BLaER1 treated with 17β-estradiol and CSF1 and Interleukin-3, amounts not matched to agents 10 nM and 100 nM (cell line): ENCODE measurements around the gene RHBDF2.
"Not testable (repeated sequence)": the region's sequence is repeated elsewhere in the genome, so short reads cannot be mapped to it uniquely, and the experiment has no call there.

Experiments used
- H3K27ac ChIP-seq, 11 experiments: shearing (Covaris generic); formaldehyde crosslinking; 2 replicates each; pipeline ENCODE4 v1.8.1; 2022
- H3K27me3 ChIP-seq, 11 experiments: shearing (Covaris generic); formaldehyde crosslinking; 2 replicates each; pipeline ENCODE4 v1.8.1; 2022
- H3K36me3 ChIP-seq, 11 experiments: shearing (Covaris generic); formaldehyde crosslinking; 2 replicates each; pipeline ENCODE4 v1.8.1; 2022
- H3K4me1 ChIP-seq, 10 experiments: shearing (Covaris generic); formaldehyde crosslinking; 2 replicates each; pipeline ENCODE4 v1.8.1; 2022
- H3K4me2 ChIP-seq, 11 experiments: shearing (Covaris generic); formaldehyde crosslinking; 2 replicates each; pipeline ENCODE4 v1.8.1; 2022
- H3K4me3 ChIP-seq, 10 experiments: shearing (Covaris generic); formaldehyde crosslinking; 2 replicates each; pipeline ENCODE4 v1.8.1; 2022
- H3K9ac ChIP-seq, 11 experiments: shearing (Covaris generic); formaldehyde crosslinking; 2 replicates each; pipeline ENCODE4 v1.8.1; 2022
- H3K9me3 ChIP-seq, 11 experiments: shearing (Covaris generic); formaldehyde crosslinking; replicated peaks in 1 of 11; 2 replicates each; pipeline ENCODE4 v1.8.1; 2022
- H4K20me1 ChIP-seq, 11 experiments: shearing (Covaris generic); formaldehyde crosslinking; 2 replicates each; pipeline ENCODE4 v1.8.1; 2022
- Cebpa-rat ChIP-seq, 11 experiments: shearing (Covaris generic); IDR thresholded peaks; 2 replicates each; pipeline ENCODE4 v1.8.1; 2022

The RHBDF2 gene

GRCh38 chr17:76530095-76530723 lies 29.0 kb upstream of the RHBDF2 start:
- 0 out of 22 replicates have a peak, but pooled peaks cover 0 to 9% (median 0%) of the 10 kb centered on the region in 11 experiments for H3K27me3 ChIP-seq
- no peaks in the 10 kb centered on the region for H4K20me1 ChIP-seq
- H3K4me3 ChIP-seq = peak overlapping the region in 1 of 10 experiments; percentile 5; a peak in 4 of 20 replicates
- peak overlapping the region; percentile 65 to 87 (median 73) for H3K9ac ChIP-seq
- TF ChIP-seq Cebpa-rat (IDR thresholded peaks at IDR 0.05) = no peak
- H3K36me3 ChIP-seq = no peaks in the 10 kb centered on the region
- H3K4me2 ChIP-seq = peak overlapping the region; percentile 79 to 99 (median 93)
- H3K9me3 ChIP-seq = no peaks in the 10 kb centered on the region
- H3K27ac ChIP-seq = peak overlapping the region; percentile 77 to 95 (median 83)
- H3K4me1 ChIP-seq = peaks cover 58 to 94% (median 86%) of the 10 kb centered on the region in 10 experiments

DNA sequence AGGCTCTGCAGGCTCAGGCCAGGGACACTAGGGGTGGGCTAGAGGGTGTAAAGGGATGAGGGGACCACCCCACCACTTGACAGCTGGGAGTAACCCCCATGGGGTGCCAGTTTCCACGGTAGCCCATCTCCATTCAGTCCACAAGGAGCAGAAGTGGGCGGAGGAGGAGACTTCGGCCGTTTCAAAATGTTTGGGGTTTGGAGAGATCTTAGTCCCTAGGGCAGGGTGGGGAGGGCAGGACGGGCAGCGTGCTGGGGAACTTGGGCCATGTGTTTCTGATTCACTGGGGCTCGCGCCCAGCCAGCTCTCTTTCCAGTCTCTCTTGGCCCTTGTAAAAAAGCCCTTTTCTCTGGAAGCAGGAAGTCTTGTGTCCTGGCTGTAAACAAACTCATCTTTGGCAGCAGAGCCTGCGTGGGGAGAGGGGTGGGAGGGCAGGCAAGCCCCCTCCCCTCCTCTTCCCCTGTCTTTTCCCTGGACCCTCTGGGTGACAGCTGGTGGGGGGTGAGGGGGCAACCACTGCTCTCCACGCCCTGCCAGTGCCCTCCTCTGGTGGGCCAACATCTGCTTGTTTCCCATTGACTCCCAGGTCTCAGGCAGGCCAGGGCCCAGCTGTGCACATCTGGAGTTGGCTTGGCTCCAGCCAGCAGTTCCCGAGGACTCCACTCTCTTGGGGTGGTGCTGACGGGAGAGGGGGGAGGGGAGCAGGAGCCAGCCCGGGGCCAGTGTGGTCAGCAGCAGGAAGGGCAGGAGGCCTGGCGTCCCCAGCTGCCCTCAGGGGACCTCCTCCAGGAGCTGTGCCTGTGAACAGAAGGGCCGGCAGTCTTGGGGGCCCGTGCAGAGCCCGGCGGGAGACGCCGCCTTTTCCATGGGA lies 28.2 kb upstream of the RHBDF2 start:
- H3K27ac ChIP-seq = peak overlapping the region; percentile 77 to 95 (median 83)
- peak overlapping the region; percentile 79 to 99 (median 93) for H3K4me2 ChIP-seq
- no peaks in the 10 kb centered on the region for H3K9me3 ChIP-seq
- no peaks in the 10 kb centered on the region for H3K36me3 ChIP-seq
- H3K9ac ChIP-seq = peak overlapping the region; percentile 65 to 87 (median 73)
- 0 out of 22 replicates have a peak, but pooled peaks cover 0 to 9% (median 0%) of the 10 kb centered on the region in 11 experiments for H3K27me3 ChIP-seq
- H3K4me3 ChIP-seq = peak overlapping the region in 1 of 10 experiments; percentile 5; a peak in 2 of 20 replicates
- no peak for TF ChIP-seq Cebpa-rat (IDR thresholded peaks at IDR 0.05)
- peaks cover 58 to 94% (median 86%) of the 10 kb centered on the region in 10 experiments for H3K4me1 ChIP-seq
- no peaks in the 10 kb centered on the region for H4K20me1 ChIP-seq

DNA sequence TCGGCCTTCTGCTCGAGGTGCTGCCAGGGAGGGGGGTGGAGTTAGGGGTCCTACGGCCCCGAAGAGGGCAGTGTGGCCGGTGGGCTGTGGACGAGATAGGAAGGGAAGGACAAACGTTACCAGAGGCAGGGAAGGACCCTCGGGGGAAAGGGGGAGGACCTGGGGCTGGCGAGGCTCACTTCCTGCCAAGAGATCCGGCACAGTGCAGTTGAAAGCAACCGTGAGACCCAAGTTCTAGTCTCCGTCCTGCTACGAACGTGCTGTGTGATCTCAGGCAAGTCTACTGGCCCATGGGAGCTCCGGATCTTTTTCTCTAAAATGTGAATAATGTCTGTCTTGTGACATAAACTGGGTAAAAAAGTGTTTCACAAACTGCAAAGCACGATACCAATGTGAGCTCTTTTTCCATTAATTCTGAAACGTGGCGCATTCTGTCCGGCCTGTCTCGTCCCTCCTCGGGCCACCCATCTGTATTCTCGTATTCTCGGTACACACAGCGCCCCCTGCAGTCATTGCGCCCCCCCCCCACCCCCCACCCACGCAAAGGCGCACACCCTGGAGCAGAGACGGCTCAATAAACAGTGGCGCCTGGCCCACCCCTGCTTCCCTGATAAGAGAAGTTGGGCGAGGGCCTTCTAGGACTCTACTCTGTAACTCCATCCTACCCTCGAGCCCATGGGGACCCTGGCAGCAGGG lies 27.5 kb upstream of the RHBDF2 start:
- peaks cover 0 to 10% (median 0%) of the 10 kb centered on the region in 11 experiments; a peak in 1 of 22 replicates for H3K27me3 ChIP-seq
- peaks cover 60 to 98% (median 88%) of the 10 kb centered on the region in 10 experiments for H3K4me1 ChIP-seq
- H3K9me3 ChIP-seq = no peaks in the 10 kb centered on the region
- peak overlapping the region; percentile 9 to 54 (median 34); a peak in 14 of 20 replicates for H3K4me3 ChIP-seq
- H3K9ac ChIP-seq = peak overlapping the region; percentile 65 to 87 (median 73)
- H3K4me2 ChIP-seq = peak overlapping the region; percentile 79 to 99 (median 93)
- no peak for TF ChIP-seq Cebpa-rat (IDR thresholded peaks at IDR 0.05)
- no peaks in the 10 kb centered on the region for H3K36me3 ChIP-seq
- H4K20me1 ChIP-seq = no peaks in the 10 kb centered on the region
- peak overlapping the region; percentile 77 to 95 (median 83) for H3K27ac ChIP-seq

DNA sequence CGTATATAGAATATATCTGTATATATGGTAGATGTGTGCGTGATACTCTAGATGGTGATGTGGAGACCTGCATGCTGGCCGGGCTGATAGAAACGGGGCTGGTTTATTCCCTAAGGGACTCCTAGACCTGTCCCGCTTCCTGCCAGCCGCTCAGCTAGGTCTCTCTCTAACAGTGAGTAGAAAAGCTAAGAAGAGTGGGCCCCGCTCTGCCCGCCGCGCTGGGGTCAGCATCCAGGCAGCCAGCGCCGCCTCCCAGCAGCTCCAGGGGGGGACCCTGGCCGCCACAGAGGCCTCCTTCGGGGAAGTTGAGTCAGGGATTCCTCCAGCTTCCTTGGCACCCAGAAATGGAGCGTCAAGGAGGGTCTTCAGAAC lies 26.9 kb upstream of the RHBDF2 start:
- H3K36me3 ChIP-seq = no peaks in the 10 kb centered on the region
- no peak for TF ChIP-seq Cebpa-rat (IDR thresholded peaks at IDR 0.05)
- H4K20me1 ChIP-seq = no peaks in the 10 kb centered on the region
- H3K4me1 ChIP-seq = peaks cover 60 to 100% (median 94%) of the 10 kb centered on the region in 10 experiments
- peaks cover 0 to 15% (median 0%) of the 10 kb centered on the region in 11 experiments; a peak in 2 of 22 replicates for H3K27me3 ChIP-seq
- H3K27ac ChIP-seq = peak overlapping the region; percentile 77 to 95 (median 83)
- peak overlapping the region; percentile 67 to 99 (median 93) for H3K4me2 ChIP-seq
- peak overlapping the region; percentile 56 to 87 (median 73) for H3K9ac ChIP-seq
- peak overlapping the region; percentile 11 to 54 (median 34); a peak in 14 of 20 replicates for H3K4me3 ChIP-seq
- no peaks in the 10 kb centered on the region for H3K9me3 ChIP-seq

- Histone ChIP-seq H3K4me1 (peaks cover 65 to 100% (median 98%) of the 10 kb centered on the region in 10 experiments), H3K36me3 (no peaks in the 10 kb centered on the region), H3K4me3 (peak overlapping the region in 8 of 10 experiments; percentile 11 to 54 (median 30); a peak in 9 of 20 replicates), H3K27ac (peak overlapping the region in 7 of 11 experiments; percentile 77 to 95 (median 82); a peak in 12 of 22 replicates), H3K27me3 (peaks cover 0 to 15% (median 0%) of the 10 kb centered on the region in 11 experiments; a peak in 2 of 22 replicates), H3K4me2 (peak overlapping the region; percentile 67 to 99 (median 93)), H3K9ac (peak overlapping the region in 9 of 11 experiments; percentile 2 to 87 (median 56); a peak in 14 of 22 replicates), H4K20me1 (no peaks in the 10 kb centered on the region), H3K9me3 (no peaks in the 10 kb centered on the region)
- no peak for TF ChIP-seq Cebpa-rat (IDR thresholded peaks at IDR 0.05)
These were observed 26.3 kb upstream of the RHBDF2 start for GRCh38 chr17:76527430-76528111.

DNA sequence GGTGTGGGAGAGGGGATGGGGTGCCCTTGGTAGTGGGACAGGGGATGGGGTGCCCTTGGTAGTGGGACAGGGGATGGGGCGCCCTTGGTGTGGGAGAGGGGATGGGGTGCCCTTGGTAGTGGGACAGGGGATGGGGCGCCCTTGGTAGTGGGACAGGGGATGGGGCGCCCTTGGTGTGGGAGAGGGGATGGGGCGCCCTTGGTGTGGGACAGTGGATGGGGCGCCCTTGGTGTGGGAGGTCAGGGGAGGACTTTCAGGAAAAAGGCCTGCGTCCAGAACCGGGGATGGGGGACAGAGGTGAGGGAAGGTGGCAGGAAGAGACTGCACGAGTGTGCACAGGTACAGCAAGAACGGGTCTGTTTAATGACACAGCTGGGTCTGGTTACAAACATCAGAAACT lies 25.8 kb upstream of the RHBDF2 start:
- Histone ChIP-seq H3K4me2 (peak overlapping the region; percentile 67 to 99 (median 93); a peak in 20 of 22 replicates), H3K27ac (peak overlapping the region in 4 of 11 experiments; percentile 81 to 88 (median 82); a peak in 7 of 22 replicates), H3K27me3 (peaks cover 0 to 15% (median 0%) of the 10 kb centered on the region in 11 experiments; a peak in 2 of 22 replicates), H3K9ac (peak overlapping the region in 5 of 11 experiments; percentile 25 to 80 (median 42); a peak in 6 of 22 replicates), H3K4me1 (peaks cover 65 to 100% (median 97%) of the 10 kb centered on the region in 10 experiments)
- H4K20me1 ChIP-seq, H3K36me3 ChIP-seq, H3K4me3 ChIP-seq, H3K9me3 ChIP-seq: not testable (repeated sequence)

GRCh38 chr17:76525513-76525833 lies 24.2 kb upstream of the RHBDF2 start:
- not testable (repeated sequence) for H3K36me3 ChIP-seq, H3K9me3 ChIP-seq, H3K4me3 ChIP-seq, H4K20me1 ChIP-seq
- Histone ChIP-seq H3K9ac (peak overlapping the region in 8 of 11 experiments; percentile 47 to 78 (median 60); a peak in 14 of 22 replicates), H3K27me3 (peaks cover 0 to 17% (median 0%) of the 10 kb centered on the region in 11 experiments; a peak in 3 of 22 replicates), H3K27ac (peak overlapping the region in 8 of 11 experiments; percentile 63 to 84 (median 75); a peak in 16 of 22 replicates), H3K4me1 (peaks cover 50 to 100% (median 86%) of the 10 kb centered on the region in 10 experiments), H3K4me2 (peak overlapping the region; percentile 36 to 99 (median 93); a peak in 21 of 22 replicates)
